Adrenal gland (tissue), 5 donors: ENCODE measurements around the gene FGFR3.

Source experiments
- POLR2A ChIP-seq, 2 donors: fragments of 450-650 bp; IDR thresholded peaks; one replicate each; pipeline ENCODE4 v1.6.1; 2017; ENCODE audit warnings: antibody characterized with exemption in 2 of 2, mild to moderate bottlenecking in 2 of 2, moderate library complexity in 1 of 2
- TF ChIP-seq, protein P1 (sequence below), 6 experiments: fragments of 450-650 bp in 4 of 6; fragments of 200-600 bp in 2 of 6; sonication (generic) in 1 of 6; IDR thresholded peaks; 1 replicate in 5 of 6; 2 replicates in 1 of 6; pipeline versions ENCODE4 v1.5.1 to v1.8.0; 2016 to 2021; ENCODE audit warnings: antibody characterized with exemption in 6 of 6, mild to moderate bottlenecking in 2 of 6, moderate library complexity in 1 of 6
- donor health status: DM: no; HTN: no; CAD: no.

DNA sequence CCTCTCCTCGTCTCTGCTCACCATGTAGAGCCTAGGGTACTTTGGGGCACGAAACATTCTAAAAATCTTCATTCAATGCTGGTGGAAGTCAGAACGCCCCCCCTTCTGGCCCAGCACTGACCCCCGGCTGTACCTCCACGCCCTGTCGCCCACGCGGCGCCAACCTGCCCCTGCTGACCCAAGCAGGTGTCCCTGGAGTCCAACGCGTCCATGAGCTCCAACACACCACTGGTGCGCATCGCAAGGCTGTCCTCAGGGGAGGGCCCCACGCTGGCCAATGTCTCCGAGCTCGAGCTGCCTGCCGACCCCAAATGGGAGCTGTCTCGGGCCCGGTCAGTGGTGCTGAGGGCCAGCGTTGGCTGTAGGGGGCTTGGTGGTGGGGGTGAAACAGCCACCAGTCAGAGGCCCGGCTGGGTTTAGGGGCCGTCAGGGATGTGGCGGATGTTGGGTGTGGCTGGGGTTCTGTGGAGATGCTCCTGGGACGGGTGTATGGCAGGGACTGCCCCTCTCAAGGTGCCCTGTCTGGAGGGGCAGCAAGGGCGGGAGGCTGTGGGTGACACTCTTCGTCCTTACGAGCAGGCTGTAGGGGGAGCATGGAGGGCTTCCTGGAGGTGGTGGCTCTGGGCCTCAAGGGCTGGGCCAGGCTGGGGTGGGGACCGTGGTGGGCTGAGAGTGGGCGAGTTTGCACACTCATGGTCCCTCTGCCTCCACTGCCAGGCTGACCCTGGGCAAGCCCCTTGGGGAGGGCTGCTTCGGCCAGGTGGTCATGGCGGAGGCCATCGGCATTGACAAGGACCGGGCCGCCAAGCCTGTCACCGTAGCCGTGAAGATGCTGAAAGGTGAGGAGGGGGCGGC lies 11.8 kb downstream of the FGFR3 start:
- TF ChIP-seq, protein P1, sequence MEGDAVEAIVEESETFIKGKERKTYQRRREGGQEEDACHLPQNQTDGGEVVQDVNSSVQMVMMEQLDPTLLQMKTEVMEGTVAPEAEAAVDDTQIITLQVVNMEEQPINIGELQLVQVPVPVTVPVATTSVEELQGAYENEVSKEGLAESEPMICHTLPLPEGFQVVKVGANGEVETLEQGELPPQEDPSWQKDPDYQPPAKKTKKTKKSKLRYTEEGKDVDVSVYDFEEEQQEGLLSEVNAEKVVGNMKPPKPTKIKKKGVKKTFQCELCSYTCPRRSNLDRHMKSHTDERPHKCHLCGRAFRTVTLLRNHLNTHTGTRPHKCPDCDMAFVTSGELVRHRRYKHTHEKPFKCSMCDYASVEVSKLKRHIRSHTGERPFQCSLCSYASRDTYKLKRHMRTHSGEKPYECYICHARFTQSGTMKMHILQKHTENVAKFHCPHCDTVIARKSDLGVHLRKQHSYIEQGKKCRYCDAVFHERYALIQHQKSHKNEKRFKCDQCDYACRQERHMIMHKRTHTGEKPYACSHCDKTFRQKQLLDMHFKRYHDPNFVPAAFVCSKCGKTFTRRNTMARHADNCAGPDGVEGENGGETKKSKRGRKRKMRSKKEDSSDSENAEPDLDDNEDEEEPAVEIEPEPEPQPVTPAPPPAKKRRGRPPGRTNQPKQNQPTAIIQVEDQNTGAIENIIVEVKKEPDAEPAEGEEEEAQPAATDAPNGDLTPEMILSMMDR (IDR thresholded peaks at IDR 0.05), result no peak
- TF ChIP-seq POLR2A (IDR thresholded peaks at IDR 0.05), result no peak
